IMR-90 (cell line): Measurements from ENCODE around the gene CDY2B.
"Not testable (repeated sequence)": the region's sequence is repeated elsewhere in the genome, so short reads cannot be mapped to it uniquely, and the experiment has no call there.

Experiments used
- FOS ChIP-seq: fragments of 150-350 bp; IDR thresholded peaks from 2 replicates; pipeline ENCODE4 v1.6.1; 2016; ENCODE audit warnings: low read depth, low read length
- POLR2A ChIP-seq: IDR thresholded peaks from 2 replicates; pipeline ENCODE4 v1.6.1; 2012; ENCODE audit warnings: mild to moderate bottlenecking, low read depth, low read length
- SMC3 ChIP-seq: fragments of 150-350 bp; IDR thresholded peaks from 2 replicates; pipeline ENCODE4 v1.6.1; 2016; ENCODE audit warnings: low read depth, mild to moderate bottlenecking, antibody characterized with exemption, low read length, moderate library complexity
- TF ChIP-seq, protein P1 (sequence below): conservative IDR thresholded peaks from 2 replicates; pipeline ENCODE4 v1.5.1; 2012; ENCODE audit warnings: mild to moderate bottlenecking, low read depth, low read length, improper control_type of control experiment

GRCh38 chrY:17880120-17880519 is at the start of gene CDY2B:
- TF ChIP-seq, protein P1, sequence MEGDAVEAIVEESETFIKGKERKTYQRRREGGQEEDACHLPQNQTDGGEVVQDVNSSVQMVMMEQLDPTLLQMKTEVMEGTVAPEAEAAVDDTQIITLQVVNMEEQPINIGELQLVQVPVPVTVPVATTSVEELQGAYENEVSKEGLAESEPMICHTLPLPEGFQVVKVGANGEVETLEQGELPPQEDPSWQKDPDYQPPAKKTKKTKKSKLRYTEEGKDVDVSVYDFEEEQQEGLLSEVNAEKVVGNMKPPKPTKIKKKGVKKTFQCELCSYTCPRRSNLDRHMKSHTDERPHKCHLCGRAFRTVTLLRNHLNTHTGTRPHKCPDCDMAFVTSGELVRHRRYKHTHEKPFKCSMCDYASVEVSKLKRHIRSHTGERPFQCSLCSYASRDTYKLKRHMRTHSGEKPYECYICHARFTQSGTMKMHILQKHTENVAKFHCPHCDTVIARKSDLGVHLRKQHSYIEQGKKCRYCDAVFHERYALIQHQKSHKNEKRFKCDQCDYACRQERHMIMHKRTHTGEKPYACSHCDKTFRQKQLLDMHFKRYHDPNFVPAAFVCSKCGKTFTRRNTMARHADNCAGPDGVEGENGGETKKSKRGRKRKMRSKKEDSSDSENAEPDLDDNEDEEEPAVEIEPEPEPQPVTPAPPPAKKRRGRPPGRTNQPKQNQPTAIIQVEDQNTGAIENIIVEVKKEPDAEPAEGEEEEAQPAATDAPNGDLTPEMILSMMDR = not testable (repeated sequence)
- not testable (repeated sequence) for TF ChIP-seq POLR2A, FOS, SMC3
